Fibroblast of gingiva (primary cell): Measurements from ENCODE around the gene PLAC1.
A peak's percentile ranks its signal among the peaks of the same experiment; 100 is the strongest.

ENCODE experiments used
- DNase-seq: peaks from one replicate; pipeline ENCODE4 v3.0.0-alpha.2; 2011; ENCODE audit warnings: low read depth

PLAC1 gene

GRCh38 chrX:134670134-134670924, 12.1 kb upstream of the PLAC1 start:
- peak; percentile 67 for DNase-seq

- DNase-seq, result peak; percentile 88
These were observed 11.3 kb upstream of the PLAC1 start for GRCh38 chrX:134669378-134670098.

- no peak for DNase-seq
These were observed 5.9 kb upstream of the PLAC1 start for GRCh38 chrX:134664202-134664601.

- DNase-seq, result no peak
These were observed 3.0 kb upstream of the PLAC1 start for GRCh38 chrX:134661295-134661694.

GRCh38 chrX:134660627-134661026, 2.4 kb upstream of the PLAC1 start:
- DNase-seq, result no peak

- no peak for DNase-seq
These were observed 1.5 kb upstream of the PLAC1 start for GRCh38 chrX:134659761-134660160.

GRCh38 chrX:134658760-134659023, 421 bp upstream of the PLAC1 start:
- DNase-seq, result no peak

GRCh38 chrX:134654398-134655012, 3.8 kb downstream of the PLAC1 start:
- no peak for DNase-seq

- no peak for DNase-seq
These were observed 4.4 kb downstream of the PLAC1 start for GRCh38 chrX:134653835-134654234.

- DNase-seq, result no peak
These were observed 7.6 kb downstream of the PLAC1 start for GRCh38 chrX:134650701-134651100.

- DNase-seq, result no peak
These were observed 8.5 kb downstream of the PLAC1 start for GRCh38 chrX:134649770-134650169.

GRCh38 chrX:134647477-134647877, 10.8 kb downstream of the PLAC1 start:
- DNase-seq, result no peak

- no peak for DNase-seq
These were observed 11.6 kb downstream of the PLAC1 start for GRCh38 chrX:134646691-134647090.

GRCh38 chrX:134645936-134646543, 12.2 kb downstream of the PLAC1 start:
- DNase-seq, result no peak

GRCh38 chrX:134642386-134642785, 15.9 kb downstream of the PLAC1 start:
- no peak for DNase-seq

- no peak for DNase-seq
These were observed 16.9 kb downstream of the PLAC1 start for GRCh38 chrX:134641346-134641745.

- no peak for DNase-seq
These were observed 17.4 kb downstream of the PLAC1 start for GRCh38 chrX:134640914-134641313.

- peak; percentile 58 for DNase-seq
These were observed 21.4 kb downstream of the PLAC1 start for GRCh38 chrX:134636851-134637250.

- DNase-seq, result peak; percentile 70
These were observed 23.6 kb downstream of the PLAC1 start for GRCh38 chrX:134634691-134635090.

- DNase-seq, result no peak
These were observed 24.4 kb downstream of the PLAC1 start for GRCh38 chrX:134633832-134634231.

GRCh38 chrX:134633394-134633793, 24.9 kb downstream of the PLAC1 start:
- no peak for DNase-seq

GRCh38 chrX:134632355-134632754, 25.9 kb downstream of the PLAC1 start:
- peak; percentile 14 for DNase-seq
